GM10847 (cell line): Measurements from ENCODE around the gene HMBS.

ENCODE experiments used
- POLR2A ChIP-seq: IDR thresholded peaks from 2 replicates; pipeline ENCODE4 v1.6.1; 2011; ENCODE audit not compliant: insufficient read length; ENCODE audit errors: extremely low read depth

HMBS gene

DNA sequence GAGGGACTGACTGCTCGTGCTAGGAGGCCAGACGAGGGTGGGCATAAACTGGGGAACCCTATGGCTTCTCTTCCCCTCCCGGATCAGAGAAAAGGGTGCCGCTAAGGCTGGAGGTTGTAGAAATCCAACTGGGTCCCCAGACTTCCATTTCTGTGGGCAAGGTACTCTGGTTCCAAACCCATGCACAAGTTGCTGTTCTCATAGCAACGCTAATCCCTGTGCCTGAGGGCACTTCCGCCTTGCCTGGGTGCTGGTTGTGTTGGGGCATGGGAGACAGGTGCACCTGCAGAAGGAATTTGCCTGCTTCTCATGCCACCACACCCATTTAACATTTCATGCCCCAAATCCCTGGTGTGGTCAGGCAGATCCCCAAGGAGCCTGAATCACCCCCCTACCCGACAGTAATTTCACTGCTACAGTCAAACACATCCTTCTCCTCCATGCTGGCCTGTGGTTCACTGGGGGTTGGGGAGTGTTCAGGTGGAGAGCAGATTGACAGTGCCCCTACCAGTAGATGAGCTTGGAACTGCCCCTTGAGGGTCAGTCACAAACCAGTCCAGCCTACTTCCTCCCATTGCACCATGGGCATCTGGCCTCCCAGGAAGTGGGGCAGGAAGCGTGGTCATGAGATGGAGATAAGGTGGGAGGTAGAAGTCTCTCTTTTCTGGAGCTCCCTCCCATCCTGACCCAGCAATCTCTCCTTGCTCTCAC is 23.6 kb downstream of the HMBS start:
- TF ChIP-seq POLR2A = no peak

DNA sequence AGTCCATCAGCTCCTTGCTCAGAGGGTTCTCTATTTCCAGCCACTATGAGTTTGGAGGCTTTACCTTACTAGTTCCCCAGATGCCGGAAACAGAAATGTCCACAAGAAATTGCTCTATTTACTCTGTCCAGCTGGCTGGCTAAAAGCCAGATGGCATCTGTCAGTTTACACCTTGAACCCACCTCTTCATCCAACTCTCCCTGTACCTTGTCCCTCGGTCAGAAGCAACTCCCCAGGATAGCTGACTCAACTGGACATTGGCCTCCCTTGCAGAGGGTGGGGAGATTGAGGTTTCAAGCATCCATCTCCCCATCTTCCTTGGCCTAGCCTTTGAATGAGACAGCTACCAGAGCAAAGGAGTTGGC is 24.2 kb downstream of the HMBS start:
- TF ChIP-seq POLR2A = no peak

DNA sequence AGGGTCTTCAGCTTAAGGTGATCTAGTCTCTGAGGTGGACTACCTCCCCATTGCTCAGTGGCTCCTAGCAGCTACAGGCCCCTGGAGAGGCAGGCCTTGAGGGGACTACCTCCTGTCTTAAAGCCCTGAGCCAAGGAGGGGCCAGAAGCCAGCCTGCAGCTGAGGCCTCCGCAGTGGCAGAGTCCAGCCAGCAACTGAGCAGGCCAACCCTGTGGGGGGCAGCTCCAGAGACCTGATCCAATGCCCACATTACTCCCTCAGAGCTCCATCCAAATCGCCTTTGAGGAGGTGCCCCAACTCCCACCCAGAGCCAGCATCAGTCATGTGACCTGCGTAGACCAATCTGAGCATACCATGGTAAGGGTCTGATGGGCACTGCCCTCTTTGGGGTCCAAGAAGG is 25.2 kb downstream of the HMBS start:
- no peak for TF ChIP-seq POLR2A

DNA sequence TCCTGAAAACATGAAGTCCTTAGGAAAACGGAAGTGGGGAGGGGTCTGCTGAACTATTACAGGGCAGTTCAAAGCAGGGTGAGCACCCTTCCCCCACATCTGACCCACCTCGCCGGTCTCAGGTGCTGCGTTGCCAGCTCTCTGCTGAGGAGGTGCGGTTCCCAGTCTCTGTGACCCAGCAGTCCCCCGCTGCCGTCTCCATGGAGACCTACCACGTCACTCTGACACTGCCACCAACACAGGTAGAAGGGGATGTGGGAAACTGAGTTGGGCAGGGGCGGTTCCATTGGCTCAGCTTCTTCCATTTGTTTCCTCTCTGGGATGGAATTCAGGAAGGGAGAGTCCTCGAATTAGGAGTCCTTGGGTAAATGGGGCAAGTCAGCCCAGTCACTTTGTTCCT is 25.8 kb downstream of the HMBS start:
- TF ChIP-seq POLR2A = no peak

DNA sequence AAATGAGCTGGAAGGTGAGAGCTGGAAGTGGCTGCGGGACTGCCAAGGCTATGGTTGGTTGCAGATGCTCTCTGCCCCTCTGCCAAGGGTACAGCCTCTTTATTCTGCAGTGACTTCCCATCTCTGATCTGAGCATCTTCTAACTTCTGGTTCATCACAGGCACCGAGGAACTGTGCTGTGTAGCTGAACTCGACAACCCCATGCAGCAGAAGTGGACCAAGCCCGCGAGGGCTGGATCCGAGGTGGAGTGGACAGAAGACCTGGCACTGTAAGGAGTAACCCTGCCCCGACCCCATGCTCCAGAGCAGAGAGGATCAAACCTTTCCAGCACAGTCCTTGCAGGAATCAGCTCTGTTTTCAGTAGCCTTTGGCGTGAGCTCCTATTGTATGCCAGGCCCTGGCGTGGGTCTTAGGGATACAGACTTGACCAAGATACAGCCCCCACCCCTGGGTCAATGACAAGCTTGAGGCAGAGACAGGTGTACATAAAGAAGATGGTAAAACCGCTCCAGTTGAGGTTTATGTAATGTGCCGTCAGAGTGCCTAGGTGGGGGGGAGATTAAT is 26.8 kb downstream of the HMBS start:
- no peak for TF ChIP-seq POLR2A

DNA sequence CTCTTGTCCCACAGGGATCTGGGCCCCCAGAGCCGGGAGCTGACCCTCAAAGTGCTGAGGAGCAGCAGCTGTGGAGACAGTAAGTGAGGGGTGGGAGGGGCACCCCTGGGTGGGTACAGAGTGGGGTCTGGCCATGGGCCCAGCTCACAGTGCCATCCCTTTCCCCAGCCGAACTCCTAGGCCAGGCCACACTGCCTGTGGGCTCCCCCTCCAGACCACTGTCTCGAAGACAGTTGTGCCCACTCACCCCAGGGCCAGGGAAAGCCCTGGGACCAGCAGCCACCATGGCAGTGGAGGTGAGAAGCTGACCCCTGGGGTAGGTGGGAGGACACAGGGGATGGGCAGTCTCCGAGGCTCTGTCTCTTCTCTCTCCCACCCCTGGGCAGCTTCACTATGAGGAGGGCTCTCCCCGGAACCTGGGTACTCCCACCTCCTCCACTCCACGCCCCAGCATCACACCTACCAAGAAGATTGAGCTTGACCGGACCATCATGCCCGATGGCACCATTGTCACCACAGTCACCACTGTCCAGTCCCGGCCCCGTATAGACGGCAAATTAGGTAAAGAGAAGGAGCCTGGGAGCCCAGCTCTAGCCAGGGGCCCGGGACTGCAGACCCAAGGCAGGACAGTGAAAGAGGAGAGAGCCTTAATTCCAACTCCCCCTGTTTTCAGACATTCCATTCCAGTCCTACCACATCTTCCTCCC is 27.8 kb downstream of the HMBS start:
- TF ChIP-seq POLR2A = no peak

DNA sequence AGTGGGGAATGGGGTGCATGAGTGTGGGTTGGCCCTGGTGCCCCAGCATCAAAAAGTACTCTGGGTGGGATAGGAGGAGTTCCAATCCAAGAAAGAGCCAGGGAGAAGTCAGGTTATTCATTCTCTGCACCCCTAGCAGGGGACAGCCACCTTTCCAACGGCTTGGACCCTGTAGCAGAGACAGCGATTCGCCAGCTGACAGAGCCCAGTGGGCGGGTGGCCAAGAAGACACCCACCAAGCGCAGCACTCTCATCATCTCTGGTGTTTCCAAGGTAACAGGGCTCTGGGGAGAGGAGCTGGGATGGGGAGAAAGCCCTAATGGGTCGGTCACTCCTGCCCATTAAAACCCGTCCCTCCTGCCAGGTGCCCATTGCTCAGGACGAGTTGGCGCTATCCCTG is 29.0 kb downstream of the HMBS start:
- TF ChIP-seq POLR2A = no peak

DNA sequence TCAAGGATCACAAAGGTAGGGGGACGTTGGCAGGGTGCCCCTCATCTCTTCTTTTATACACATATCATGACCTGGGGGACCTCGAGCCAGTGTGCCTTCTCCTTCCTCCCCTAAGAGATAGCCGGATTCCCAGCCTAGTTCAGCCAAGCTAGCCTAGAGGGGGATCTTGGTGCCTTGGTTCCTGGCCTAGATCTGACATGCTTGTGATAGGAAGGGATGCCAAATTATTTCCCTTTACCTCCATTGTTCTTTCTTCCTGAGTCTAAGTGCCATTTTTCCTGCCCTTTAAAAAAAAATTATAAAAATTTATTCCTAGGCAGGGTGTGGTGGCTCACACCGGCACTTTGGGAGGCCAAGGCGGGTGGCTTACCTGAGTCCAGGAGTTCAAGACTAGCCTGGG is 29.7 kb downstream of the HMBS start:
- TF ChIP-seq POLR2A = no peak

DNA sequence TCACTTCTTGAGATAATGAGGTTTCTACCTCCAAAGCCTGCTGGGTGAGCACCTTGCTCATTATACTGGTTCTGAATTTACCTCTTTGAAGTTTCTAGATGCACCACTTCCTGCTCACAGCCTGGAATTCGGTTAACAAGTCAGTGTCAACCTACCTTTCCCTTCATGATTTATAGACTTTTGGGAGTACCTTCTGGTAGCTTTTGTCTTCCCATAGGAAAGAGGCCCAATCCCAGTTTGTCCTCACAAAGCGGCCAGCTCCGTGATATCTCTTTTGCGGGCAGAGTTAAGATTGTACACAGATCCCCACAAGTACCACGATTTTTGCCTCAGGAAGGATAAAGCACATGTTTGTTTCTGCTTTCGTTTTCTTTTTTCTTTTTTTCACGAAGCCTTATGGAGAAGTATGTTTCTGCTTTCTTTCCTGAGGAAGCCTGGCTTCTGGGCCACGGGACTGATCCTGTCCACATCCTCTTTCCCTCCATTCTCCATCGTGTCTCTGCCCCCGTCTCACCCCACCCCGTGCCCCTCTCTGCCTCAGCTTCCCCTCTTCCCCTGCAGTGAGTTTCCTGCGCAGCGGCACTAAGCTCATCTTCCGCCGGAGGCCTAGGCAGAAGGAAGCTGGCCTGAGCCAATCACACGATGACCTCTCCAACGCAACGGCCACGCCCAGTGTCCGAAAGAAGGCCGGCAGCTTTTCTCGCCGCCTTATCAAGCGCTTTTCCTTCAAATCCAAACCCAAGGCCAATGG is 31.0 kb downstream of the HMBS start:
- no peak for TF ChIP-seq POLR2A

DNA sequence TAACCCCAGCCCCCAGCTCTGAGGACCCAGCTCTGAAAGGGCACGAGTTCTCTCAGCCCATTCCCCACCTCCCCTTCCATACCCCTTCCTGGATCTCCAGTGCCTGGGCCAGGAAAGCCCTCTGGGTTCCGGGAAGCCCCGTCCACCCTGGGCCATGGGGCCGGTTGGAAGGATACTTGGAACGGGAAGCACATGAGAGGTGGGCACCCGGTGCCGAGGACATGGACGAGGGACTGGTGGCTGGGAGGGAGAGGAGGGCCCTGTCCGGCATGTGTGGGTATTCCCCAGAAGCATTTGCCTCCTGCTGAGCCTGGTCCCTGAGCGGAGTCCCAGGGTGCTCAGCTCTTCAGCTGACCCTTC is 31.5 kb downstream of the HMBS start:
- no peak for TF ChIP-seq POLR2A

DNA sequence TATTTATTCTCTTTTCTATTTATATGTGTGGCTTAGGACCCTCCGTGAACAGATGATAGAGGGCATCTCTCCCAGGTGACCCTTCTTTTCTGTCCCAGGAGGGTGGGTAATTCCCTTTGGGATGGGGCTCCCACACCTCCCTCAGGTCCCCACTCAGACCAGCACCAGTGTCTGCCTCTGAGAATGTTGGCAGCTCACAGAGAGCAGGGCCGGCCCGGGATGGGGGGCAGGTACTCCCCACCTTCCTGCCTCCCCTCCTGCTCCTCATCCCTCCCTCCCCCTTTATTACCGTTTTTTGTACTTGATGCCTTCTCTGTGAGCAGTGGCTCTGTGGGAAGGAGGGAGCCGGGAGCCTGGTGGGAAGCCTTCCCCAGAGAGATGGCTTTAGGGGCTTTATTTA is 31.9 kb downstream of the HMBS start:
- TF ChIP-seq POLR2A = no peak

DNA sequence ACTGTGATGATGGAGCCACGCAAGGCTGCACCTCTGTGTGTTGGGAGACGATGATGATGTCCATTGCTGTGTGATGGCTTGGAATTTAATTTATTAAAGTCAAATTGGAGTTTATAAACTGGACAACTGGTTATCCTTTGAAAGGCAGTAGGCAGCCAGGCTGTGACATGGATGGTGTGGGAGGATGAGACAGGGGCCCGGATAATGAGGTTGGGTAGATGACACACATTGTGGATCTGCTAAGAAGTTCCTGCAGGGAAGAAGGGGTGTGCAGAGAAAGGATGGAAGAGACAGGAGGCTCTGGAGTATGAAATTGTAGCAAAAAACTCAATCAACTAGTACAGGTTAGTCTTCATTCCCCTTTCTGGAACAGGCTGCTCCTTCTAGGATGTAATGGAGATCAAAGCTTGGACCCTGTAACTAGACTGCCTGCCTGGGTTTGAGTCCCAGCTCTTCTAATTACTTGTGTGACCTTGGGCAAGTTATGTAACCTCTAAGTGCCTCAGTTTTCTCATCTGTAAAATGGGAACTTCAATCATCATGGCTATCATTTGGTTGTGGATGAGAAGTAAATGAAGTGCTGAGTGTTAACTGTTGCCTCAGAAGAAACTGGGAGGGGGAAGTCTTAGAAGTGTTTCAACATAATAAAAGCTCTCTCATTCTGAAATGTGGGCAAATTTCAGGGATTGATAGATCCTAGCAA is 32.5 kb downstream of the HMBS start:
- TF ChIP-seq POLR2A = no peak

DNA sequence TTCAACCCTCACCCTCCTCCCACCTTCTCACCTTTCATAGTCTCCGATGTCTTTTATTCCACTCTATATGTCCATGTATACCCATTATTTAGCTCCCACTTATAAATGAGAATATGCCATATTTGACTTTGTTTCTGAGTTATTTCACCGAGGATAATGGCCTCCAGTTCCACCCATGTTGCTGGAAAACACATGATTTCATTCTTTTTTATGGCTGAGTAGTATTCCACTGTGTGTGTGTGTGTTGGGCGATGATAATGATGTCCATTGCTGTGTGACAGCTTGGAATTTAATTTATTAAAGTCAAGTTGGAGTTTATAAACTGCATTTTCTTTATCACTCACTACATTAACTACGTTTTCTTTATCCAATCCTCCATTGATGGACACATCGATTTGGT is 33.5 kb downstream of the HMBS start:
- no peak for TF ChIP-seq POLR2A

DNA sequence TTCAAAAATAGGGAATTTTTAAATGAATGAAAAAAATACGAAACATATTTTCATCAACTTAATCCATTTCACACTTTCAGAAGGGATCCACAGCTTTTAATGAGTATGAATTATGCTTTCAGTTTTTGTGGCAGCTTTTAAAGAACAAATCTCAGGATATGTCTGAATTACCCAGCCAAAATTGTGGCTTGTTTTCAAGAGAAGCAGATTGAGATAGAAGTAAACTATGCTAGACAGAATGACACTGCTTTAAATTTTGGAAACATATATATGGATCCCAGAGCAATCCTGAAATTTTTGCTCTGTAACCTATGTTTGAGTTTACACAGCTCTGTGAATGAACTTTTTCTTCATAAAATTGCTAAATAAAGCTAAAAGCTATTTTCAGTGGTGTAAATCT is 34.3 kb downstream of the HMBS start:
- TF ChIP-seq POLR2A = no peak

DNA sequence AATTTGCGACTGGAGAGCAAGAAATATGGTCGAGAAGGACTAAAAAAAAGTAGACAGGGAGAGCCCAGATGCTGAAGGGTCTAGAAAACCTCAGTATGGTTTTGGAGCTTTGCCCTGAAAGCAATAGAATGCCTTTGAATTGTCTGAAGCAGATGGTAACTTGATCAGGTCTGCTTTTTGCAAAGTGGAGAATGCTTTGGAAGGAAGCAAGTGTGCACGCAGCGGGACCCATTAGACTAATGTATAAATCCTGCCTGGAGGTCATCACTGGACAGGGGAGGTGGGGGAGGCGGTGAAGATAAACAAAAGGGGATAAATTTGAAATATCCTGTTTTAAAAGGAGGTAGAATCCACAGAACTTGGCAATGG is 35.9 kb downstream of the HMBS start:
- TF ChIP-seq POLR2A = no peak
